SK-N-SH treated with all-trans-retinoic acid at 6 μM for 48 hours (cell line): ENCODE data around the gene FAM184A.

Experiments used
- ATAC-seq: fragments of 200-7000 bp; cut with Tn5 transposase; 3 replicates; pipeline ENCODE4 v1.9.1; 2020; ENCODE audit warnings: mild to moderate bottlenecking, moderate library complexity
- ARNTL ChIP-seq: fragments of 450-650 bp; formaldehyde crosslinking; IDR thresholded peaks from 2 replicates; pipeline ENCODE4 v1.5.0; 2020; ENCODE audit warnings: low read depth, mild to moderate bottlenecking, moderate library complexity, borderline replicate concordance
- BACH2 ChIP-seq: fragments of 250-450 bp; sonication (Bioruptor Pico); IDR thresholded peaks from 2 replicates; pipeline ENCODE4 v1.9.0; 2021; ENCODE audit warnings: mild to moderate bottlenecking, borderline replicate concordance
- CSDC2 ChIP-seq: fragments of 250-450 bp; sonication (Bioruptor Pico); IDR thresholded peaks from 2 replicates; pipeline ENCODE4 v1.5.0; 2020; ENCODE audit warnings: mild to moderate bottlenecking, moderate library complexity
- CSRNP3 ChIP-seq: fragments of 250-450 bp; sonication (Bioruptor Pico); IDR thresholded peaks from 2 replicates; pipeline ENCODE4 v1.5.1; 2021; ENCODE audit warnings: mild to moderate bottlenecking, moderate library complexity
- ESRRG ChIP-seq: fragments of 250-450 bp; sonication (Bioruptor Pico); IDR thresholded peaks from 2 replicates; pipeline ENCODE4 v1.6.1; 2021; ENCODE audit warnings: mild to moderate bottlenecking
- GLIS3 ChIP-seq: fragments of 250-450 bp; sonication (Bioruptor Pico); IDR thresholded peaks from 2 replicates; pipeline ENCODE4 v1.5.0; 2020; ENCODE audit warnings: mild to moderate bottlenecking, moderate library complexity
- ISL1 ChIP-seq: fragments of 250-450 bp; sonication (Bioruptor Pico); IDR thresholded peaks from 2 replicates; pipeline ENCODE4 v2.1.2; 2022; ENCODE audit warnings: mild to moderate bottlenecking, moderate library complexity
- OSR1 ChIP-seq: fragments of 250-450 bp; sonication (Bioruptor Pico); IDR thresholded peaks from 2 replicates; pipeline ENCODE4 v1.8.0; 2022; ENCODE audit warnings: moderate library complexity, mild to moderate bottlenecking, inconsistent platforms
- PPARA ChIP-seq: fragments of 250-450 bp; sonication (Bioruptor Pico); IDR thresholded peaks from 2 replicates; pipeline ENCODE4 v1.5.0; 2020; ENCODE audit warnings: mild to moderate bottlenecking, borderline replicate concordance
- RARB ChIP-seq: fragments of 250-450 bp; sonication (Bioruptor Pico); IDR thresholded peaks from 2 replicates; pipeline ENCODE4 v1.8.0; 2021; ENCODE audit warnings: mild to moderate bottlenecking, moderate library complexity
- SNAI2 ChIP-seq: fragments of 250-450 bp; sonication (Bioruptor Pico); IDR thresholded peaks from 2 replicates; pipeline ENCODE4 v1.5.0; 2020; ENCODE audit warnings: mild to moderate bottlenecking, moderate library complexity
- TSHZ2 ChIP-seq: fragments of 250-450 bp; sonication (Bioruptor Pico); IDR thresholded peaks from 2 replicates; pipeline ENCODE4 v1.5.0; 2020; ENCODE audit warnings: mild to moderate bottlenecking, moderate library complexity
- ZC3H10 ChIP-seq: fragments of 250-450 bp; sonication (Bioruptor Pico); IDR thresholded peaks from 2 replicates; pipeline ENCODE4 v1.5.1; 2021; ENCODE audit warnings: mild to moderate bottlenecking, moderate library complexity
- ZFP3 ChIP-seq: fragments of 250-450 bp; sonication (Bioruptor Pico); IDR thresholded peaks from 2 replicates; pipeline ENCODE4 v1.5.0; 2020; ENCODE audit warnings: mild to moderate bottlenecking, moderate library complexity
- ZFP30 ChIP-seq: fragments of 450-650 bp; formaldehyde crosslinking; IDR thresholded peaks from 2 replicates; pipeline ENCODE4 v1.5.0; 2022; ENCODE audit warnings: mild to moderate bottlenecking, moderate library complexity
- ZNF70 ChIP-seq: fragments of 450-650 bp; formaldehyde crosslinking; IDR thresholded peaks from 2 replicates; pipeline ENCODE4 v1.5.0; 2020; ENCODE audit warnings: mild to moderate bottlenecking, moderate library complexity
- ZNF8 ChIP-seq: fragments of 450-650 bp; formaldehyde crosslinking; IDR thresholded peaks from 2 replicates; pipeline ENCODE4 v1.5.0; 2020; ENCODE audit warnings: mild to moderate bottlenecking, moderate library complexity
- TF ChIP-seq, protein P1 (sequence below): fragments of 250-450 bp; sonication (Bioruptor Pico); IDR thresholded peaks from 2 replicates; pipeline ENCODE4 v1.8.0; 2020; ENCODE audit warnings: mild to moderate bottlenecking, moderate library complexity, borderline replicate concordance

The FAM184A gene

GRCh38 chr6:118963003-118963402, 115.5 kb downstream of the FAM184A start:
- no peak for ATAC-seq
- TF ChIP-seq ISL1 (CRISPR knock-in tag) = no peak
- no peak for TF ChIP-seq ARNTL

DNA sequence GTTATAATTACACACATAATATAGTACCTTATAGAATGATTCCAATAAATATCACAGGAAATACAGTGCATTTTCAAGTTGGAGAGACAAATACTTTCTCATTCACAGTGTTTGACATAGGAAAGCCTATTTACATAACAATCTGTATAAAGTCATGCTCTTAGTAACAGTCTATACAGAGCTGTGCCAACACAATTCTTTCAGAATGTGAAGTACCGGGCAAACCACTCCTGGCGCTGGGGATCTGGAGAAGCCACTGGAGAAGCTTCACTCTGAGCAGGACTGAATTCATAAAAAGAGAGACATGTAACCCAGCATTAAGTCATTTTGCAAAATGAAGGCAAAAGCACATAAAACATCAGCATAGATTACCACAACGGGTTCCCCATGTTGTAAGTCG, 118.6 kb downstream of the FAM184A start:
- ATAC-seq = no peak
- TF ChIP-seq TSHZ2 (no peak), CSDC2 (no peak)

- ATAC-seq = no peak
- no peak for TF ChIP-seq SNAI2 (CRISPR knock-in tag)
- TF ChIP-seq ISL1 (CRISPR knock-in tag) = no peak
- TF ChIP-seq ZC3H10 (CRISPR knock-in tag) = no peak
- TF ChIP-seq RARB = no peak
- no peak for TF ChIP-seq BACH2 (CRISPR knock-in tag)
- TF ChIP-seq ZNF8 (CRISPR knock-in tag) = no peak
- TF ChIP-seq ZNF70 (CRISPR knock-in tag) = no peak
- no peak for TF ChIP-seq PPARA (CRISPR knock-in tag)
These were observed 125.1 kb downstream of the FAM184A start for GRCh38 chr6:118953391-118953790.

DNA sequence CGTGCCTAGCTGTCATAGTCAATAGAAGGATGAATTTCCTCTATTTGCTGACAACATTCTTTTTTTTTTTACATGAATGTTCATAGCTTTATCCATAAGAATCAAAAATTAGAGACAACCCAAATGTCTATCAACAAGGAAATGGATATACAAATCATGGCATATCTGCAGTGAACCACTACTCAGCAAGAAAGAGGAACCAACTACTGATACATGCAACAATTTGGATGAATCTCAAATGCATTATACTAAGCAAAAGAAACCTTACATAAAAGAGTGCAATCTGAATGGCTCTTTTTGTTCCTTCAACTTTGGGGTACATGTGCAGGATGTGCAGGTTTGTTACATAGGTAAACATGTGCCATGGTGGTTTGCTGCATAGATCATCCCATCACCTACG, 125.8 kb downstream of the FAM184A start:
- TF ChIP-seq ISL1 (CRISPR knock-in tag) (no peak), GLIS3 (CRISPR knock-in tag) (no peak), ESRRG (CRISPR knock-in tag) (no peak), CSRNP3 (CRISPR knock-in tag) (no peak), RARB (no peak), ZNF70 (CRISPR knock-in tag) (no peak), ZC3H10 (CRISPR knock-in tag) (no peak)
- TF ChIP-seq, all 23 proteins: peak for 0
- no peak for ATAC-seq

GRCh38 chr6:118945217-118945616, 133.2 kb downstream of the FAM184A start:
- TF ChIP-seq CSDC2 = no peak
- TF ChIP-seq RARB = no peak
- no peak for TF ChIP-seq TSHZ2
- TF ChIP-seq GLIS3 (CRISPR knock-in tag) = no peak
- TF ChIP-seq ISL1 (CRISPR knock-in tag) = no peak
- no peak for TF ChIP-seq ZC3H10 (CRISPR knock-in tag)
- no peak for TF ChIP-seq ZFP30 (CRISPR knock-in tag)
- TF ChIP-seq OSR1 = no peak
- no peak for TF ChIP-seq ZNF8 (CRISPR knock-in tag)
- TF ChIP-seq ZNF70 (CRISPR knock-in tag) = no peak
- TF ChIP-seq ZFP3 = no peak
- TF ChIP-seq, protein P1, sequence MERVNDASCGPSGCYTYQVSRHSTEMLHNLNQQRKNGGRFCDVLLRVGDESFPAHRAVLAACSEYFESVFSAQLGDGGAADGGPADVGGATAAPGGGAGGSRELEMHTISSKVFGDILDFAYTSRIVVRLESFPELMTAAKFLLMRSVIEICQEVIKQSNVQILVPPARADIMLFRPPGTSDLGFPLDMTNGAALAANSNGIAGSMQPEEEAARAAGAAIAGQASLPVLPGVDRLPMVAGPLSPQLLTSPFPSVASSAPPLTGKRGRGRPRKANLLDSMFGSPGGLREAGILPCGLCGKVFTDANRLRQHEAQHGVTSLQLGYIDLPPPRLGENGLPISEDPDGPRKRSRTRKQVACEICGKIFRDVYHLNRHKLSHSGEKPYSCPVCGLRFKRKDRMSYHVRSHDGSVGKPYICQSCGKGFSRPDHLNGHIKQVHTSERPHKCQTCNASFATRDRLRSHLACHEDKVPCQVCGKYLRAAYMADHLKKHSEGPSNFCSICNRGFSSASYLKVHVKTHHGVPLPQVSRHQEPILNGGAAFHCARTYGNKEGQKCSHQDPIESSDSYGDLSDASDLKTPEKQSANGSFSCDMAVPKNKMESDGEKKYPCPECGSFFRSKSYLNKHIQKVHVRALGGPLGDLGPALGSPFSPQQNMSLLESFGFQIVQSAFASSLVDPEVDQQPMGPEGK (CRISPR knock-in tag) = no peak
- TF ChIP-seq CSRNP3 (CRISPR knock-in tag) = no peak
- TF ChIP-seq PPARA (CRISPR knock-in tag) = no peak
- ATAC-seq = no peak
